Measurements from ENCODE around the gene SH3RF2.
"Not testable (repeated sequence)": the region's sequence is repeated elsewhere in the genome, so short reads cannot be mapped to it uniquely, and the experiment has no call there.

Gene SH3RF2

GRCh38 chr5:146107901-146108300, 171.5 kb downstream of the SH3RF2 start:
- H3K27ac ChIP-seq, result no peak overlapping the region
- DNase-seq (ENCODE audit: low read depth, low spot score), result no peak

DNA sequence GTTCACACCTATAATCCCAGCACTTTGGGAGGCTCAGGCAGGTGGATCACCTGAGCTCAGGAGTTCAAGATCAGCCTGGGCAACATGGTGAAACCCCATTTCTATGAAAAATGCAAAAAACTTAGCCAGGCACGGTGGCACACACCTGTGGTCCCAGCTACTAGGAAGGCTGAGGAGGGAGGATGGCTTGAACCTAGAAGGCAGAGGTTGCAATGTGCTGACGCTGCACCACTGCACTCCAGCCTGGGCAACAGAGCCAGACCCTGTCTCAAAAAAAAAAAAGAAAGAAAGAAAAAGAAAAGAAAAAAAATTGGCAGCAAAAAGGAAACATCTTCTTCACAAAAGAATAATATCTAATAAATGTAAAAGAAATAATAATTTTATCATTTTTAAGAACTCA, 172.5 kb downstream of the SH3RF2 start:
- not testable (repeated sequence) for H3K27ac ChIP-seq

DNA sequence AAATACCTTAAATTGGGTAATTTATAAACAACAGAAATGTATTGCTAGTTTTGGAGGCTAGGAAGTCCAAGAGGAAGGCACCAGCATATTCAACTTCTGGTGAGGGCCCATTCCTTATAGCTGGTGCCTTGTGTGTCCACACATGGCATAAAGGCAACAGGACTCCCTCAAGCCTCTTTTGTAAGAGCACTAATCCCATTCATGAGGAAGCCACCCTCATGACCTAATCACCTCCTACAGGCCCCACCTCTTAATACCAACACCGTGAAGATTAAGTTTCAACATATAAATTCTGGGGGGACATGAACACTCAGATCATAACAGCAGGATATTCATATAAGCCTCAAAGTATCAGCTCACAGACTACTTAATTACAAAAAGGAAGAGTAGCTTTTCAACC, 173.0 kb downstream of the SH3RF2 start:
- DNase-seq (ENCODE audit: low read depth, low spot score), result no peak
- H3K27ac ChIP-seq, result no peak overlapping the region

More for the DNA sequence above, 172.5 kb downstream of the SH3RF2 start:
- DNase-seq (ENCODE audit: low read depth, low spot score), result not testable (repeated sequence)

DNA sequence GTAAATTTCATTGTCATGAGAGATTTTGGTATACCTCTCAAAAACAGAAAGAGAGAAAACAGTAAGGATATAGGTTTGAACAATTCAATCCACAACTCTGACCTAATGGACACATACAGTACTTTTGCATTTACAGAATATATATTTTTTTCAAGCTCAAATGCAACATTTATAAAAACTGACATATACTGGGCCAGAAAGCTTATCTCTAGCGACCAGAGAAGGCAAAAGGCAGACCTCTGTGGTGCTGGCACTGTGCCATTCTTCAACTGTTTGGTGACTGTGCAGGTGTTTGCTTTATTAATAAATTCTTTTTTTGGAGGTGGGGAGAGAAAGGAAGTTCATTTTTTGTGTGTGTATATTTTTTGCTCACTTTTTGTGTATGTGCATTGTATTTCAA, 175.0 kb downstream of the SH3RF2 start:
- DNase-seq (ENCODE audit: low read depth, low spot score), result no peak
- no peak overlapping the region for H3K27ac ChIP-seq

DNA sequence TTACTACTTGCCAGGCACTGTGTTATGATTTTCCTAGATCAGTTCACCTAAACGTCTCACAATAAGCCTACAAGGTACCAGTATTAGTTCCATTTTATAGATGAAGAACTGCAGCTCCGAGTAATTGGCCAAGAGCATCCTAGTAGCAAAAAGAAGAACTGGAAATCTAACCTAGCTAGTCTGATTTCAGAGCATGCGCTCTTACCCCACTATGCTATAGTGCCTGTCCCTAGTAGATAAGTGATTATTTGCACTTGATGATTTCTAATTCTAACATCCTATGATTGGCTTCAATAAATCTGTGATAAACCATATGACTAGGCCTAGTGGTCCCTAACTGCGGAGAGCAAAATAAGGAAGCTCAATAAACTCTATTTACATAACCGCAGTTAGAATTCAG, 176.1 kb downstream of the SH3RF2 start:
- no peak overlapping the region for H3K27ac ChIP-seq
- DNase-seq (ENCODE audit: low read depth, low spot score), result no peak

Data from epithelial cell of prostate (primary cell).